ENCODE measurements around the gene LMNA. TPM values are rescaled to one million over a fixed set of nuclear protein-coding genes. Genes with fewer than 3 reads are reported as not detected.
"Not testable (repeated sequence)": the region's sequence is repeated elsewhere in the genome, so short reads cannot be mapped to it uniquely, and the experiment has no call there.

Gene LMNA
- total RNA-seq, 1 experiment from 2014 or later = 499 TPM

GRCh38 chr1:156180471-156180870 lies 66.0 kb downstream of the LMNA start:
- Mint-ChIP-seq H3K36me3 (ENCODE audit: insufficient read depth, unreplicated experiment) (no peaks in the 10 kb centered on the region), H3K4me3 (ENCODE audit: low read depth, unreplicated experiment) (no peak overlapping the region), H3K27me3 (ENCODE audit: unreplicated experiment) (no peaks in the 10 kb centered on the region), H3K9me3 (ENCODE audit: low read depth, unreplicated experiment) (no peaks in the 10 kb centered on the region), H3K27ac (ENCODE audit: unreplicated experiment) (no peak overlapping the region), H3K4me1 (ENCODE audit: low read depth, unreplicated experiment) (peaks cover 27% of the 10 kb centered on the region)
- TF ChIP-seq, protein P1, sequence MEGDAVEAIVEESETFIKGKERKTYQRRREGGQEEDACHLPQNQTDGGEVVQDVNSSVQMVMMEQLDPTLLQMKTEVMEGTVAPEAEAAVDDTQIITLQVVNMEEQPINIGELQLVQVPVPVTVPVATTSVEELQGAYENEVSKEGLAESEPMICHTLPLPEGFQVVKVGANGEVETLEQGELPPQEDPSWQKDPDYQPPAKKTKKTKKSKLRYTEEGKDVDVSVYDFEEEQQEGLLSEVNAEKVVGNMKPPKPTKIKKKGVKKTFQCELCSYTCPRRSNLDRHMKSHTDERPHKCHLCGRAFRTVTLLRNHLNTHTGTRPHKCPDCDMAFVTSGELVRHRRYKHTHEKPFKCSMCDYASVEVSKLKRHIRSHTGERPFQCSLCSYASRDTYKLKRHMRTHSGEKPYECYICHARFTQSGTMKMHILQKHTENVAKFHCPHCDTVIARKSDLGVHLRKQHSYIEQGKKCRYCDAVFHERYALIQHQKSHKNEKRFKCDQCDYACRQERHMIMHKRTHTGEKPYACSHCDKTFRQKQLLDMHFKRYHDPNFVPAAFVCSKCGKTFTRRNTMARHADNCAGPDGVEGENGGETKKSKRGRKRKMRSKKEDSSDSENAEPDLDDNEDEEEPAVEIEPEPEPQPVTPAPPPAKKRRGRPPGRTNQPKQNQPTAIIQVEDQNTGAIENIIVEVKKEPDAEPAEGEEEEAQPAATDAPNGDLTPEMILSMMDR (IDR thresholded peaks at IDR 0.05; ENCODE audit: unreplicated experiment) = no peak
- CTCF ChIA-PET = interaction anchor here (0.6 kb wide), 1 partner anchor 88 kb away, joined by 4 read pairs; no protein-coding TSS in a partner anchor
- intact Hi-C loops (cut with micrococcal nuclease; ENCODE audit: unreplicated experiment) = no loop called here
- BruUV-seq (replicated peaks) = no TSS peak
- no peak for DNase-seq

- BruUV-seq (replicated peaks); H3K36me3 Mint-ChIP-seq (ENCODE audit: insufficient read depth, unreplicated experiment); H3K4me3 Mint-ChIP-seq (ENCODE audit: low read depth, unreplicated experiment); H3K9me3 Mint-ChIP-seq (ENCODE audit: low read depth, unreplicated experiment); DNase-seq; H3K27me3 Mint-ChIP-seq (ENCODE audit: unreplicated experiment); CTCF ChIA-PET; intact Hi-C loops (cut with micrococcal nuclease; ENCODE audit: unreplicated experiment); H3K27ac Mint-ChIP-seq (ENCODE audit: unreplicated experiment): not testable (repeated sequence)
- H3K4me1 Mint-ChIP-seq (ENCODE audit: low read depth, unreplicated experiment) = peaks cover 27% of the 10 kb centered on the region
Observed at GRCh38 chr1:156181391-156181924, 66.9 kb downstream of the LMNA start.

- CTCF ChIA-PET; intact Hi-C loops (cut with micrococcal nuclease; ENCODE audit: unreplicated experiment); BruUV-seq (replicated peaks); H3K9me3 Mint-ChIP-seq (ENCODE audit: low read depth, unreplicated experiment); H3K27ac Mint-ChIP-seq (ENCODE audit: unreplicated experiment); H3K27me3 Mint-ChIP-seq (ENCODE audit: unreplicated experiment); DNase-seq; H3K4me3 Mint-ChIP-seq (ENCODE audit: low read depth, unreplicated experiment); H3K36me3 Mint-ChIP-seq (ENCODE audit: insufficient read depth, unreplicated experiment): not testable (repeated sequence)
- peaks cover 27% of the 10 kb centered on the region for H3K4me1 Mint-ChIP-seq (ENCODE audit: low read depth, unreplicated experiment)
Observed at GRCh38 chr1:156182010-156182779, 67.7 kb downstream of the LMNA start.

- H3K9me3 Mint-ChIP-seq (ENCODE audit: low read depth, unreplicated experiment); H3K27me3 Mint-ChIP-seq (ENCODE audit: unreplicated experiment); H3K27ac Mint-ChIP-seq (ENCODE audit: unreplicated experiment); DNase-seq; BruUV-seq (replicated peaks); H3K36me3 Mint-ChIP-seq (ENCODE audit: insufficient read depth, unreplicated experiment); H3K4me1 Mint-ChIP-seq (ENCODE audit: low read depth, unreplicated experiment); intact Hi-C loops (cut with micrococcal nuclease; ENCODE audit: unreplicated experiment); H3K4me3 Mint-ChIP-seq (ENCODE audit: low read depth, unreplicated experiment); CTCF ChIA-PET: not testable (repeated sequence)
Observed at GRCh38 chr1:156186347-156187177, 72.1 kb downstream of the LMNA start.

Other genes starting within 250 kb of the LMNA start
- gene RIT1, start 203.4 kb upstream of the LMNA start, total RNA-seq (2022) = 34.4 and 34.7 TPM in 2 replicates
- 99.3 and 107 TPM in 2 replicates for gene KHDC4, start 180.3 kb upstream of the LMNA start, total RNA-seq (2022)
- gene RXFP4, start 173.1 kb upstream of the LMNA start, total RNA-seq (2022) = not detected in 2 replicates
- gene ARHGEF2, start 136.2 kb upstream of the LMNA start, total RNA-seq (2022) = 69.2 and 97.6 TPM in 2 replicates
- gene SSR2, start 93.8 kb upstream of the LMNA start, total RNA-seq (2022) = 215 and 246 TPM in 2 replicates
- 60.0 and 77.3 TPM in 2 replicates for gene UBQLN4, start 60.9 kb upstream of the LMNA start, total RNA-seq (2022)
- 69.8 and 69.9 TPM in 2 replicates for gene LAMTOR2, start 59.9 kb upstream of the LMNA start, total RNA-seq (2022)
- gene RAB25, start 53.6 kb upstream of the LMNA start, total RNA-seq (2022) = 182 and 189 TPM in 2 replicates
- gene MEX3A, start 32.2 kb upstream of the LMNA start, total RNA-seq (2022) = 3.3 and 5.0 TPM in 2 replicates
- gene SEMA4A, start 38.9 kb downstream of the LMNA start, total RNA-seq (2022) = 6.9 and 7.2 TPM in 2 replicates
- 28.2 and 32.5 TPM in 2 replicates for gene SLC25A44, start 79.4 kb downstream of the LMNA start, total RNA-seq (2022)
- gene PMF1, start 98.3 kb downstream of the LMNA start, total RNA-seq (2022) = 57.3 and 59.0 TPM in 2 replicates
- gene BGLAP, start 127.5 kb downstream of the LMNA start, total RNA-seq (2022) = 2.0 and 2.6 TPM in 2 replicates
- gene PAQR6, start 133.3 kb downstream of the LMNA start, total RNA-seq (2022) = 20.4 and 21.2 TPM in 2 replicates
- gene SMG5, start 168.1 kb downstream of the LMNA start, total RNA-seq (2022) = 117 and 118 TPM in 2 replicates
- 12.8 and 12.9 TPM in 2 replicates for gene TMEM79, start 169.6 kb downstream of the LMNA start, total RNA-seq (2022)
- 31.0 and 39.7 TPM in 2 replicates for gene GLMP, start 181.0 kb downstream of the LMNA start, total RNA-seq (2022)
- 0.81 and 1.5 TPM in 2 replicates for gene VHLL, start 184.6 kb downstream of the LMNA start, total RNA-seq (2022)
- 554 and 598 TPM in 2 replicates for gene CCT3, start 223.6 kb downstream of the LMNA start, total RNA-seq (2022)
- 1.4 and 2.0 TPM in 2 replicates for gene TSACC, start 223.8 kb downstream of the LMNA start, total RNA-seq (2022)